ENCODE data around the gene OTOP2.

DNA sequence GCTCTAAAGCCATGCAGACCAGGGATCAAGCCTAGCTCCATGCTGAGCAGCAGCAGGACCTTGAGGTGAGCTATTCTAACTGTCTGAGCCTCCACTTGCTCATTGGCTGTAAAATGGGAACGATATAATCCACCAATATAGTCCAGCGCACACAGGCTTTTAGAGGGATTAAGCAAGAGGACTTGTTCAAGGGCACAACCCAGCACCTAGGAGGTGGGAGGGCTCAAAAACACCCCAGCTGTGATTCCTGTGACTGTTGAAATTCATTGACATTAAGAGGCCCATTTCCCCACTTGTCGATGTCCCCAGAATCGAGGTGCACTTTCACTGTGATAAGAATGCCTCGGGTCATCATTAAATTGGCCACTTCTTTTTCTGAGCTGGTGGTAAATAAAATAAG, 5.2 kb upstream of the OTOP2 start:
- TF ChIP-seq CTCF (conservative IDR thresholded peaks at IDR 0.05; ENCODE audit: low read length): no peak
- no peak for TF ChIP-seq EZH2phosphoT487 (IDR thresholded peaks at IDR 0.05; ENCODE audit: borderline replicate concordance, low read depth, low read length)
